HG03139 (cell line): ENCODE results near the gene C1orf74.
"Not testable (repeated sequence)": the region's sequence is repeated elsewhere in the genome, so short reads cannot be mapped to it uniquely, and the experiment has no call there.

Experiments
- ATAC-seq: cut with Tn5 transposase; IDR thresholded peaks from one replicate; pipeline ENCODE4 v1.9.1; 2021; ENCODE audit not compliant: unreplicated experiment

Gene C1orf74

DNA sequence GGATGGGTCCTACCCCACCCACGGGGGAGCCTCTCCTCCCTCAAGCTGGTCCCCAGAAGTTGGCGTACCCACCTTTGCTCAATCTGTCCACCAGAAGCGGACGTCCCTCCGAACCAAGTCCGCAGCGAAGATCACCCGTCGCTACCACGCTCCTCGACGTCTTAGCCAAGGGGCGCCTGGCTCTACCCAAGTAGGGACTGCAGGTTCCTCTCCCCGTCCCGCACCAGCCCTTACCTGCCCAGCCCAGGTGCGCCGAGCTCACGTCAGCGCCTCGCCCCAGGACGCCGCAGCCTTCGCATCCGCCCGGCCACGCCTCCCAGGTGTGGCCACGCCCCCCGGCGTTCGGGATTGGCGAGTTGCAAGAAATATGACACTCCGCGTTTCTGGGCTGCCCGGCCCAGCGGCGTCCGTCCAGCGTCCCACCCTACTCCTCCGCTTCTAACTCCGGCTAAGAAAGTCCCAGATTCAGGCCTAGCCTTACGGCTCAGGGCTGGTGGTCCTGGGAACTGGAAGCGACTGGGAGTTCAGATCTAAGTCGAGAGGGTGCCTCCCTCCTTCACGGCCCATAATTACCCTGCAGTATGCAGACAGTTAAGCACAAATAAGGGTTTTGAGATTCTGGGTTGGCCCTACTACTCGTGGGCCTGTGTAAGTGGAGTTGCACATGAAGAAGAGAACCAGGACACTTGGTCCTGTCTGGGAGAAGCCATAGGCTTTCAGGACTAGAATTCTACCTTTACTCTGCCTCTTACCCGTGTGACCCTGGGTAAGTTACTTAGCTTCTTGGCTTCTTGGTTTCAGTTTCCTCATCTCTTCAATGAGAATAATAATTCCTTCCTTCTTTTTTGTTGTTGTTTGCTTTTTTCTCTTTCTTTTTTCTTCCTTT, 21.8 kb upstream of the C1orf74 start, which contains the start of gene IRF6:
Gene IRF6, minus strand, starts transcription at position 268 of the 886 bp plus-strand sequence. CDS start 4,729 bp downstream, outside the sequence.
- ATAC-seq = peak; percentile 82

DNA sequence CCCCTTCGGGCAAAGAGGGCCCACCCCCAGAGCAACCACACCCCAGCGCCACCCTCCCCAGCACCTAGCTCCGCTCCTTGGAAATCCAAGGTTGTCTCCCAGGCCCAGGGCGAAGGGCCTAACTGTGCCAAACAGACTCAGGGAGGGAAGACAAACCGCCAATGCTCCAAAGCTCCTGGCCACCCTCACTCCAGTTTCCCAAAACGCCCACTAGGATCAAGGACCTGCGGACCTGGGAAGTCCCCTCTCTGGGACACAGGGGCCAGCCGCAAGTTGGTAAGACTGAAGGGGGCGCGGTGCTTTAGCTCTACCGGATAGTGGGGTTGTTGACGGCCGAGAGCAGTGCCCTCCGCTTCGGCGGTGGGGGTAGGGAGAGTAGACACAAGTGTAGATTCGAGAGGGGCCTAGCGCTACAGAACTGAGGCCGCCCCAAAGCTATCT, 21.0 kb upstream of the C1orf74 start:
- ATAC-seq = no peak

DNA sequence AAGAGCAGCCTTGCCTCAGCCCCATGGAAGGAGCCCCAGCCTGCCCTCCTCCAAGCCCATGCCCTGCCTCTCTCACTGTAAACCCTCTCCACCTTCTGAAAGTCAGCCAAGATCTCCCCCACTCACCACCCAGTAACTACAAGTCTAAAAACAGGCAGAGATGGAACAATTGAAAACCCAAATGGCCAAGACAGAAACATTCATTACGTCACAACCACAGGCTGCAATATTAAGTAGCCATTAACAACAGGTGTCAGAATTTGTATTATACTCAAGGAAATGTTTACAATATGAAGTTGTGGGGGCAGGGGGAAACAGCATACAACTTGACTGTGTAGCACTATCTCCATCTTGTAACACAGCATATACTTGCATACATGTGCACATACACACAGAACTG, 19.2 kb upstream of the C1orf74 start:
- no peak for ATAC-seq

DNA sequence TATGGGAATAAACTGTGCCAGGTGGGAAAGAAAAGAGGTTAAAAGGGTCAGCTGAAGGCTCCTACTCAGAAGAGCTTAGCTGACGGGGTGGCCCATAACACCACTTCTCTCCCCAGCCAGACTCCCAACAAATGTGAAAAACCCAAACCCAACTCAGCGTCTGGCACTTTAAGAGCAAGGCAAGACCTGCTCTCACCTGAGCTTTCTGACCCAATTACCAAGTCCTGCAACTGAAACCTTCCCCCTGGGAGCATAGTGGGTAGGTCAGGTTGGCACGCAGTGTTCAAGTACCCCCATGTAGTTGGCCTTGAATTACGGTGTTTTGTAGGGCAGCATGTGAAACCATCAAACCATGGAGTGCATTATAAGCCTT, 18.4 kb upstream of the C1orf74 start:
- no peak for ATAC-seq

DNA sequence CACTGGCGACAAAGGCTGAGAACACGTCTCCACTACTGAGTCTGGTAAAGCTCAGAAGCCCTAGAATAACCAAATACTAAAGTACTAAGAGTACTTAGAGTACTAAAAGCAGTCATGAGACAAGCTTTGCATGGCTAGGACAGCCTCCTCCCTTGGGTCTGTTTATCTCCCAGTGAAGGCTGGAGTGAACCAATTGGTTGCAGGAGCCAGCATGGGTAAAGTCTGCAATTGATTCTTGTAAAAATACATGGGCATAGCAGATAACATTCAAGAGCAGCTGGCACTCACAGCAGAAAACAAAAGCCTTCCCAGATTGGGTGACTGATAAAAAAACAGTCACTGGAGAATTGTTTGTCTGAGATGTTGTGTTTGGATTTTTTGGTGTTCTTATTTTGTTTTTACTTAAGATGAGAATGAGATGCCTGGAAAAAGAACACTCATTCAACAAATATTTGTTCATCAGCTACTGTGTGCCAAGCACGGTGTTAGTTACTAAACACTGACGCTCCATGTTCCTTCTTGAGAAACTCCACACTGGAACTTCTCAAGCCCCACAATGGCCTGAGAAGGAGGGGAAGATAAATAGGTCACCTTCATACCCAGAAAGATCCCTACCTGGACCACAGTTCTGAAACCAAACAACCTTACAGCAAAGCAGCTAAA, 17.9 kb upstream of the C1orf74 start:
- no peak for ATAC-seq

DNA sequence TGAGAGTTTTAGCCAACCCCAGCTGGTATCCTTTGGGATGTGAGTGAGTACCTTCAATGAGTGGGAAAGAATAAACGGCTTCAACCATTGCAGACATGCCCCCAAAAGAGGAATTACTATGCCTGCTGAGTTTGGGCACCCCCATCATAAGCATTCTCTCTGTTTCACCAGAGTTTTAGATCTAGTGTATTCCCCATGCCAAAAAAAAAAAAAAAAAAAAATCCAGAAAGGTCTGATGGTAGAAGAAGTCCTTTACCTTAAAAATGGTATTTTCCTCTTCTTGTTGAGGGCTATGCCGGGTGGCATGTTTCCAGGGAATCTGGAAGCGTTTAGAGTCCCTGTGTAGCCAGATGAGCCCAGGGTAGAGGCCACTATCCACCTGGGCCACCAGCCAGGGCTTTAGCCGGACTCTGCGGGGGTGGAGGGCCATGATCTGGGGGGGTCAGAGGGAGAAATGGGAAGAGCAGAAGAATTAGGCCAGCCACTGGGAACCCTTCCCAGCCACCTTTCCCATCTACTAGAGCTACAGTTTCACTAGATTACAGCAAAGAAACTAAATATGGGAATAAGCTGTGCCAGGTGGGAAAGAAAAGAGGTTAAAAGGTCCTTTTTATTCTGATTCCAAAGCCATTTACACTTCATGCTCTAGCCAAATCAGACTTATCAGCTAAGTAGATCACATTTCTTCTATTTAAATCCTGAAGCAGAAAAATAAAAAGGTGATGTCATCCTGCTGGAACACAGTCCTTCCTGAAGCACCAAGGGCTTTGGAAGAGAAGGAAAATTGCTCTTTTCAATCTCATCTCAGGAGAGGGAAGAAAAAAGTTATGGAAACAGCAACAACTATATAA, 16.9 kb upstream of the C1orf74 start:
- no peak for ATAC-seq

DNA sequence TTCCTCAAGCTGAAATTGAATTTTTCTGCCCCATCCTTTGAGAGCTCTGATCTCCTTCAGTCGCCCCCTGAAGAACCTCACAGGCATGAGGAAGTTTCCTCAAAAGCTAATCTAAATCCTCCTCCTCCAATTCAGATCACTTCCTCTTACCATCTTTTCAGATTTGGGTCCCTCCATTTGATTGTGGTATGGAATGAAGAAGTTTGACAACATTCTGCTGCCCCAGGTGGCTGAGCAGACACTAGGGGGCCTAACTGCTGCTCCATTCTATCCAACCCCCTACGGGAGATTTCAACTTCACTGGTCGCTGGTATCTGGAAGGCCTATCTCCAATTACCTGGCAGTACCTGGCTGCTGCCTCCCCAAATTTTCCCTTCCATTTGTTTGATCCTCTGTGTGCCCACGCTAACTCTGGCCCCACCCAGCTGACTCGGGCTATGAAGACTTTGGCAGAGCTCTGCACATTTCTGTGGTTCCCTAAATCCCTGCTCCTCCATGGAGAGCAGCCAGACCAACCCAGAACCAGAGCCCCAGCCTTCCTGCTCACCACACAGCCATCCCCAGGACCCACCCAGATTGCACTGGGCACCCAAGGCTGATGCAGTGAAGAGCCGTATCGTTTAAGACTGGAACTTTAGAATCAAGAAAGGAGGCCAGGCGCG, 13.8 kb upstream of the C1orf74 start:
- no peak for ATAC-seq

DNA sequence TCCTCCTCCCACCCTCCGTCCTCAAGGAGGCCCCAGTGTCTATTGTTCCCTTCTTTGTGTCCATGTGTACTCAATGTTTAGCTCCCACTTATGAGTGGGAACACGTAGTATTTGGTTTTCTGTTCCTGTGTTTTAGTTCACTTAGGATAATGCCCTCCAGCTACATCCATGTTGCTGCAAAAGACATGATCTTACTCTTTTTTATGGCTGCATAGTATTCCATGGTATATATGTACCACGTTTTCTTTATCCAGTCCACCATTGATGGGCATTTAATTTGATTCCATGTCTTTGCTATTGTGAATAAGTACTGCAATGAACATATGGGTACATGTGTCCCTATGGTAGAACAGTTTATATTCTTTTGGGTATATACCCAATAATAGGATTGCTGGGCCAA, 9.4 kb upstream of the C1orf74 start:
- ATAC-seq = not testable (repeated sequence)

DNA sequence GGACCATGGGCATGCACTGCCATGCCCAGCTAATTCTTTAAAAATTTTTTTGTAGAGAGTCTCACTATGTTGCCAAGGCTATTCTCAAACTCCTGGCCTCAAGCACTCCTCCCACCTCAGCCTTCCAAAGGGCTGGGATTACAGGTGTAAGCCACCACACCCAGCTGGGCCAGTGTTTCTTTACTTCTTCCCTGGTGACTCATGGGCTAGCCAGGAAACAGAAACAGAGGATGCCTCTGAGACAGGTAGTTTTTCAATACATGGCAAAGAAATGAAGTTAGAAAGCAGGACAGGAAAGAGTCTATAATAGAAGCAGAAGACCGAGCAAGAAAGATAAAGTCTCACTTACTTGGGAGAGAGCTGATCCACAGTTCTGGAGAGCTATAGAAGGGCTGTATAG, 7.6 kb upstream of the C1orf74 start:
- no peak for ATAC-seq

DNA sequence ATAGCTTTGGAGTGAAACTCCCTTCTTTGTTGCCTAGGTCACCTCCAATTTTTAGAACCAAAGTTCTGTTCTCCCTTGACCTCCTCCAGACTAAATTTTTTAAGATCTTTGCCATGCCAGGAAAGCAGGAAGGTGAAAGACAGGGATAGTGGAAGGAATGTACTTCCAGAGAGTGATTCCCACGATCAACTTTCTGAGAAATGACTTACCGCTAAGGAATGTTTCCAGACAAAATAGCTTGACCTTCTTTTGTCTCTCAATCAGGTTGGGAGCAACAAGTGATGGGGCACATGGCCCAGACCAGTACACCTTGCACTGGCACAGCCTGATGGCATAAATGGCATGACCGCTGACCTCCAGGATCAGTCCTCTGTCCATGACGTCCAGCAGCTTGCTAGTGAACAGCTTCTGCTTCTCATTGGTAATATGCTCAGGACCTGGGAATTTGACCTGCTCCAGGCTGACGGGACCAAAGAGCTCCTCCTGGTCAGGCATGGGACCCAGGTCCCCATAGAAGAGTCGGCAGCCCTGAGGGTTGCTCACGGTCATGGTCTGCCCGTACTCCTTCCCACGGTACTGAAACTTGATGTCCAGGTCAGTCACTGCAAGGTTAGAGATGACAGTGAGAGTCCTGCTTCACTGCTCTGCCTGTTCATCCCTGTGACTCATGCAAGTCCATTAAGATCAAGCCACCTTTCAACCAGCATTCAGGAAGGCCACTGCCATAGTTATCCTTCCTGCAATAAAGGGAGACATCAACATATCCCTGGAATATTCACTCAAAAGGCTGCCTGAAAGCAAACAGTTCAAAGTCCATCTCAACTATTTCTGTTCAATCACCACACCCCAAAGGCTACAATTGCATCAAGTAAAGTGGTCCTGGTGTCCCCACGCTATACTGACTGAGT, 6.2 kb upstream of the C1orf74 start:
- ATAC-seq = no peak

DNA sequence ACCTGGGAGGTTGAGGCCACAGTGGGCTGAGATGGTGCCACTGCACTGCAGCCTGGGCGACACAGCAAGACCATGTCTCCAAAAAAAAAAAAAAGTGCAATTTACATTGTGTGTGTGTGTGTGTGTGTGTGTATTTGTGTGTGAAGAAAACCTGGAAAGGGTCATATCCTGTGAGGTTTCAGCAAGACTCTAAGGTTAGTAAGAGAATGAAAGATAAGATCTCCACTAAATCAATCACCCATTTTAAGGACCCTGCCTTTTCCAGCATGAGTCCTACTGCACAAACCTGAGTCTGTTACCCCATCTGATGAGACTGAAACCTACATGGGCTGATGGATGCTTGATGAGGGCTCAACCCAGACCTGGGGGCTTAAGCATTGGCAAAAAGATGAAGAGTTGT, 4.9 kb upstream of the C1orf74 start:
- ATAC-seq = no peak

DNA sequence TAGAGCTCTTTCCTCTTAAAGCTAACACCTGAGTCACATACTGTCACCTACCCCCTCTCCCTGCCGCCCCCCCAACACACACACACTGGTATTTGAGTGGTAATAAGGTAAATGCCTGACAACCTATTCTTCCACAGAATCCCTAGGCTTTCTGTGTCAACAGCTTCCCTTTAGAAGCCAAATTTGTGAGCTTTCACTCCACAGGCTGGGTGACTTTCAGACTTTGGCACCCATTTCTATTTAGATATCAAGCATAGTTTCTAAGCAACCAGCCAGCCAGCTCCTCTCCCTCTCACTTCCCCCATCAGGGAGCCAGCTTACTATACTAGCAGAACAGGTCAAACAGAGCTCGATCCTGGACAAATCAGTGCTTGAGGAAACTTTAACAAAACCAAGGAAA, 3.2 kb upstream of the C1orf74 start:
- ATAC-seq = no peak

DNA sequence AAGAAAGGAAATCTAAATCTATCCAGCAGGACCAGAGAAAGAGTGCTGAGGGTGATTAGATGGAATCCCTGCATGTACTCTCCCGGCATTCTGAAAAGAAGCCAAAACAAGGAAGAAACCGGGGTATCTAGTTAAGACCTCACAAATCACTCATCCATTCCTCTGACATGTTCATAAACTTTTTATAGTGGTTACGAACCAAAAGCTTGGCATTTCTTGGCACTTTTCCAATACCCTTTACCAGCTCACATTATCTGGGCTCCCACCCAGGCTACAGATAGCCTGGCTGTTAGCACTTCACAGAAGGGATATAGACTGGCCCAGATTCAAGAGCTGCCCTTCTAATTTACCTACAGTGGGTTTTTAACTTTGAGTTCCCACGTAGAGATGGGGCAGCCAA, 1.8 kb upstream of the C1orf74 start:
- no peak for ATAC-seq

DNA sequence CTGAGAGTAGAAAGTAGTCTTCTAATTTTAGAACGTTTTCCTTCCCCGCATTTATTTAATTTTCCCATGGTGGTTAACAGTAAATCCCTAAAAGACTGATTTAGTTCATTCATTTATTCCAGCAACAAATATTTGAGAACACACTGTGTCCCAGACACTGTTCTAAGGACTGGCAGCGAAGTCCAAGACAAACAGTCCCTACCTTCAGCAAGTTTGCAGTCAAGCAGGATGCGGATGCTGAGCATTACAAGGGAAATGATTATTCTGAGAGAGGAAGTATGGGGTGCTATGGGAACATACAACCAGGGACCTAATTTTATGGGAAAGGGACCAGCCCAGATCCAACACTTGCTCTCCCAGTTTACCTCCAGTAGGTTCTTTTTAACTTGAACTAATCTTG, 1.2 kb upstream of the C1orf74 start:
- no peak for ATAC-seq

DNA sequence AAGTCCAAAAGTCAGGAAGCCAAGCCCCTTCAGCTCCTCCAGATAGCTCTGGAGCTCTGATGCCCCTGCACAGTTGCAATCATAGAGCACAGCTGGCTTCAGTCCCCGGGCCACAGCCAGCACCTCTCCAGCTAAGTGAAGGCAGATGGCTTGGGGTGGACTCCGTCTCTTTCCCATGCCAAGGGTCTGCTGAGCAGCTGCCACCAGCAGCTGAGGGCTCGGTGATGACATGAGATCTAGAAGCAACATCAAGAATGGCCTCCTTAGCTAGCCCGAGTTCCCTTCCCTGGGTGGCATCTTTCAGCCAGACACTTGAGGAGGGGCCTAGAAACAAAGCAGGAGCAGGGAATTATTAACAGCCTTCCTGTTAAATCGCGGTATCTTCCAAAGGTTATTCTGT, 973 bp downstream of the C1orf74 start:
- no peak for ATAC-seq

DNA sequence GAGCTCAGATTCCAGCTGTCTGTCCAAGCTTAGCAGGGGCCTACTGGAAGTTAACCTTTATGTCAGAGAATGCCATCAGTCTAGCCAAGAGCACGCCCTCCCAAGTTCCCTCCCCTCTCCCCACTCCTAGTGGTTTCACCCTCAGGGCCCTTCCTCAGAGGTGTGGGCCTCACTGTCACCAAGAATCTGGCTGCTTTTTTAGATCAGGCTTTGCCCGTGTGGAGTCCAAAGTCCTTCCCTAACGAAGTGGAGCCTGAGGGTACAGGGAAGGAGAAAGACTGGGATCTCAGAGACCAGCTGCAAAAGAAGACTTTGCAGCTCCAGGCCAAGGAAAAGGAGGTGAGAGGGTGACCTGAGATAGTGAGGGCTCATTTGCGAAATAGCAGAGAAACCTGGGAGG, 4.1 kb downstream of the C1orf74 start:
- ATAC-seq = no peak

DNA sequence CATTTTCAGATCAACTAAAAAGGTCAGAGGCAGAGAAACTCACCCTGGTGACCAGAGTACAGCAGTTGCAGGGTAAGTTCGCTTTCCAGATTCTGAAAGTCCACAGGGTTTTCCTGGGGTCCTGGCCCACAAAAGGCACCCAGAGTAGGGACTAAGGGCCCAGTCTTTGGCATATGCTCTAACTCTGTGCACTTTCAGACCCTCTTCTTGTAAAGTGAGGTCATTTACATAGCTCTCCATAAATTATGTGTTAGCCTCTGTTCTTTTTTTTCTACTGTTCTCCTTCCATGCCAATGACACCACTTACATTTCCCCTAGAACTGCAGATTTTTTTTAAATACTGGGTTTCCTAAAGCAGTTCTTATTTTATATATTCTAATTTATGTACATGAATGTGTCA, 6.3 kb downstream of the C1orf74 start:
- no peak for ATAC-seq

DNA sequence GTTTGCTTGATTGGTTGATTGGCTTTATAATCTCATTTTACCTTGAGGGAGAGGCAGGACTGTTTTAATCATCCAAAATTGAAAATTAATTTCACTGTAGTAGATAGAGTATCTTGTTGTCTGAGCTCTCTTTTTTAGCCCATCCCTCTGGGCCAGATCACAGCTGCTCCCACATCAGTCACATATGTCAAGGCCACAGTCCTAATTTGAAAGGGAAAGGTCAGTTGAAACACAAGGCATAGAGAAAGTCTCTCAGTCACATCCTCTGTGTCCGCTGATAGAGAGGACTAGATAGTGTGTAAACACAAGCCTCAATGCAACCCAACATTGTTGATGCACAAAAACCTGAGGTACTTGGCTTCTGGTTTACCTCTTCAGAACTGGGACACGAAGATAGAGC, 6.8 kb downstream of the C1orf74 start:
- ATAC-seq = no peak

DNA sequence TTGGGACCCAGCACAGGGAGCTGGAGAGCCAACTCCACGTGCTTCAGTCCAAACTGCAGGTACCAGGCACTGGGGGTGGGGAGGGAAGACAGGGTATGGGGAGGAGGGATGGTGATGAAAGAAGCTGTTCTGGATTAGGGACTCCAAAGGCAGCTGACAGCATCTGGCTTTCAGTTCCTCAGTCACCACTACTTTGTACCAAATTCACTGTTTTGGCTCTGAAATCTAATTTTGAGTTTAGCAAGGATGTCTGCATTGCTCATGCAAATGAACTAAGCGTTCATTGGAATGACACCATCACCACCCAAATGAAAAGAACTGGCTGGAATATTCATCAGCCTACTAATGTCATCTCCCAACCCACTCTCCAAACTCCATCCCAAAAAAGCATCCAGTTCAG, 8.7 kb downstream of the C1orf74 start:
- ATAC-seq = no peak

DNA sequence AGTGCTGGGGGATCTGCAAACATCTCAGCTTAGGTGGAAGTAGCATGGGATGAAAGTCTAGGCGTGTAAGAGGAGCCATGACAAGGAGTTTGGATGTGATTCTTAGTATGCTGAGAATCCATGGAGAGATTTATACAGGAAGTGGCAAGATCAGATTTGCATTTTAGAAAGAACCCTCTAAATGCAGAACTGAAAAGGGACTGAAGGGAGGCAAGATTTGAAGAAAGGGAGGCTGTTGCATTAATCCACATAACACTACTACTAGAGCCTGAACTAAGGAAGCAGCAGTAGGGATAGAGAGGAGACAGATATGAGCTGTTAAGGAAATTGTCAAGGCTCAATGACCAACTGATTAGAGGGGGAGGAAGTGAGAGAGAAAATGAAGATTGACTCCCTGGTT, 9.8 kb downstream of the C1orf74 start:
- no peak for ATAC-seq
